Spleen (tissue), 11 donors: Measurements from ENCODE around the gene MGAT5. TPM values are rescaled to one million over a fixed set of nuclear protein-coding genes. Genes with fewer than 3 reads are reported as not detected.

ENCODE experiments used
- DNase-seq: peaks from one replicate; pipeline ENCODE4 v3.0.0-alpha.2; 2020
- H3K27ac ChIP-seq, 8 donors: fragments of 200-600 bp; sonication (generic) in 7 of 8; 1 replicate in 4 of 8; 2 replicates in 4 of 8; pipeline versions ENCODE4 v1.5.0 to v1.8.0; 2016 to 2021; ENCODE audit warnings: inconsistent platforms in 4 of 8, mild to moderate bottlenecking in 4 of 8, moderate library complexity in 1 of 8
- H3K27me3 ChIP-seq, 7 donors: fragments of 200-600 bp; sonication (generic) in 6 of 7; replicated peaks in 1 of 7; 1 replicate in 4 of 7; 2 replicates in 3 of 7; pipeline versions ENCODE4 v1.5.0 to v1.8.0; 2016 to 2021; ENCODE audit warnings: inconsistent platforms in 3 of 7, mild to moderate bottlenecking in 1 of 7
- H3K36me3 ChIP-seq, 6 donors: fragments of 200-600 bp; sonication (generic) in 5 of 6; 1 replicate in 4 of 6; 2 replicates in 2 of 6; pipeline versions ENCODE4 v1.5.0 to v1.8.0; 2016 to 2021; ENCODE audit warnings: inconsistent platforms in 2 of 6
- H3K4me1 ChIP-seq, 6 donors: fragments of 200-600 bp; sonication (generic) in 5 of 6; 1 replicate in 3 of 6; 2 replicates in 3 of 6; pipeline versions ENCODE4 v1.5.0 to v1.8.0; 2016 to 2021; ENCODE audit warnings: inconsistent platforms in 3 of 6
- H3K4me3 ChIP-seq, 8 donors: fragments of 200-600 bp; sonication (generic) in 7 of 8; 1 replicate in 4 of 8; 2 replicates in 4 of 8; pipeline versions ENCODE4 v1.5.0 to v1.8.0; 2016 to 2021; ENCODE audit warnings: inconsistent platforms in 4 of 8, mild to moderate bottlenecking in 4 of 8, moderate library complexity in 2 of 8
- H3K9me3 ChIP-seq, 8 donors: fragments of 200-600 bp; sonication (generic) in 7 of 8; 1 replicate in 4 of 8; 2 replicates in 4 of 8; pipeline versions ENCODE4 v1.5.0 to v1.8.0; 2016 to 2021; ENCODE audit warnings: inconsistent platforms in 4 of 8
- POLR2A ChIP-seq, 3 donors: fragments of 450-650 bp; IDR thresholded peaks; one replicate each; pipeline ENCODE4 v1.5.1; 2017; ENCODE audit warnings: antibody characterized with exemption in 3 of 3, mild to moderate bottlenecking in 1 of 3
- POLR2AphosphoS5 ChIP-seq, 3 donors: sonication (generic); formaldehyde crosslinking; IDR thresholded peaks; one replicate each; pipeline ENCODE4 v1.5.1; 2017; ENCODE audit warnings: antibody characterized with exemption in 3 of 3
- WGBS, 5 donors: extraction: QIAGEN DNeasy Blood & Tissue Kit in 3 of 5; methylation state at CpG; one replicate each; pipeline versions ENCODE4 v1.1.5 to v1.1.7; 2013 to 2018; 5-methylcytosine and 5-hydroxymethylcytosine counted together
- intact Hi-C: fragments of 100-400 bp; cut with DNase I; formaldehyde crosslinking; loops from one replicate; pipeline ENCODE4 v1.15.0; 2023; ENCODE audit warnings: low total_unique reads
- polyA plus RNA-seq, 3 donors: library from polyadenylated mRNA; stranded (reverse); fragments of 200-250 nt; gene quantifications; one replicate each; pipeline ENCODE4 v1.2.1, GENCODE V29; 2013
- total RNA-seq, 7 donors: library from RNA; depleted of rRNA in 3 of 7; stranded (reverse); fragments of >200 nt in 3 of 7; fragmentation: NEBNext Ultra II Directional in 4 of 7; extraction: Animal tissue kit (Norgen Biotek cat#: 25700) in 4 of 7; gene quantifications; one replicate each; pipeline versions ENCODE4 v1.1.0 to v1.2.1, GENCODE V29; 2016 to 2021
- TF ChIP-seq, protein P1 (sequence below), 11 experiments: fragments of 200-600 bp in 7 of 11; fragments of 450-650 bp in 4 of 11; sonication (generic) in 4 of 11; IDR thresholded peaks in 8 of 11; conservative IDR thresholded peaks in 3 of 11; 1 replicate in 7 of 11; 2 replicates in 4 of 11; pipeline versions ENCODE4 v1.4.0 to v1.8.0; 2016 to 2021; ENCODE audit warnings: antibody characterized with exemption in 11 of 11, inconsistent platforms in 4 of 11, mild to moderate bottlenecking in 1 of 11
- donor health status: healthy with polysubstance abuse.
- donor health status: DM: no; HTN: no; CAD: no; lungs with moderate emphysema.
- donor health status: DM: no; HTN: no; CAD: no.
- donor health status: Bipolar disorder and iron deficiency.
- donor health status: healthy.
- donor health status: DM: no; HTN: no; CAD: no.
- donor health status: DM: yes; HTN: yes; CAD: no.

Gene MGAT5
- total and polyA plus RNA-seq, 10 donors: 11.2 to 110 (median 91.9) TPM

DNA sequence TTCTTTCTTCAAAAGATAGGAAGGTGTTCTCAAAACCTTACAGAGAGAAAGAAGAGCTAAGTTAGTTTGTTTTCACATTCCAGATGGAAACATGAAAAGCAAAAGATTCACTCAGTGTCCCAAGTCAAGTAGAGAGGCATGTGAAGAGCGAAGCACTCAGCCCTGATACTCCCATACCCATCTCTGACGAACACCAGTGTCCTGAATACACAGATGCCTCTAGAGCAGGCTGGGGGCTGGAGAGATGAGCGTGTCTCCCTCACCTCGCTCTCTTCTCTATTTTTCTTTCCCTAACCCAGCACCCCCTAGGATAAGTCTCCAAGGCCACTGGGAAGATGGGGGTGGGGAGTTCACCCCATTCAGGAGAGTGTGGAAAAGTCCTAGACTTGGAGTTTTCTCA is 237.2 kb downstream of the MGAT5 start:
- no peaks in the 10 kb centered on the region for H3K27me3 ChIP-seq
- 78 to 85% (median 81%) methylated on average over 4 of the region's 4 CpGs for WGBS, 5 donors
- no peak for DNase-seq

GRCh38 chr2:134491771-134492441 is 238.0 kb downstream of the MGAT5 start:
- TF ChIP-seq POLR2AphosphoS5 (IDR thresholded peaks at IDR 0.05) (no peak), POLR2A (IDR thresholded peaks at IDR 0.05) (no peak)
- Histone ChIP-seq H3K4me3 (no peak overlapping the region), H3K36me3 (no peaks in the 10 kb centered on the region), H3K27me3 (no peaks in the 10 kb centered on the region), H3K27ac (no peak overlapping the region), H3K9me3 (no peaks in the 10 kb centered on the region), H3K4me1 (no peaks in the 10 kb centered on the region)
- WGBS, 5 donors: 58 to 71% (median 70%) methylated on average over 9 of the region's 9 CpGs
- no peak for DNase-seq
- intact Hi-C loops: no loop called here

More for the DNA sequence above, 237.2 kb downstream of the MGAT5 start:
- Histone ChIP-seq H3K9me3 (no peaks in the 10 kb centered on the region), H3K4me1 (no peaks in the 10 kb centered on the region), H3K36me3 (no peaks in the 10 kb centered on the region), H3K27ac (no peak overlapping the region), H3K4me3 (no peak overlapping the region)
- intact Hi-C loops: no loop called here
- no peak for TF ChIP-seq POLR2AphosphoS5 (IDR thresholded peaks at IDR 0.05)
- TF ChIP-seq POLR2A (IDR thresholded peaks at IDR 0.05): no peak
- TF ChIP-seq, protein P1, sequence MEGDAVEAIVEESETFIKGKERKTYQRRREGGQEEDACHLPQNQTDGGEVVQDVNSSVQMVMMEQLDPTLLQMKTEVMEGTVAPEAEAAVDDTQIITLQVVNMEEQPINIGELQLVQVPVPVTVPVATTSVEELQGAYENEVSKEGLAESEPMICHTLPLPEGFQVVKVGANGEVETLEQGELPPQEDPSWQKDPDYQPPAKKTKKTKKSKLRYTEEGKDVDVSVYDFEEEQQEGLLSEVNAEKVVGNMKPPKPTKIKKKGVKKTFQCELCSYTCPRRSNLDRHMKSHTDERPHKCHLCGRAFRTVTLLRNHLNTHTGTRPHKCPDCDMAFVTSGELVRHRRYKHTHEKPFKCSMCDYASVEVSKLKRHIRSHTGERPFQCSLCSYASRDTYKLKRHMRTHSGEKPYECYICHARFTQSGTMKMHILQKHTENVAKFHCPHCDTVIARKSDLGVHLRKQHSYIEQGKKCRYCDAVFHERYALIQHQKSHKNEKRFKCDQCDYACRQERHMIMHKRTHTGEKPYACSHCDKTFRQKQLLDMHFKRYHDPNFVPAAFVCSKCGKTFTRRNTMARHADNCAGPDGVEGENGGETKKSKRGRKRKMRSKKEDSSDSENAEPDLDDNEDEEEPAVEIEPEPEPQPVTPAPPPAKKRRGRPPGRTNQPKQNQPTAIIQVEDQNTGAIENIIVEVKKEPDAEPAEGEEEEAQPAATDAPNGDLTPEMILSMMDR (IDR thresholded peaks at IDR 0.05 in 8 of 11, conservative IDR thresholded peaks at IDR 0.05 in 3 of 11): no peak

DNA sequence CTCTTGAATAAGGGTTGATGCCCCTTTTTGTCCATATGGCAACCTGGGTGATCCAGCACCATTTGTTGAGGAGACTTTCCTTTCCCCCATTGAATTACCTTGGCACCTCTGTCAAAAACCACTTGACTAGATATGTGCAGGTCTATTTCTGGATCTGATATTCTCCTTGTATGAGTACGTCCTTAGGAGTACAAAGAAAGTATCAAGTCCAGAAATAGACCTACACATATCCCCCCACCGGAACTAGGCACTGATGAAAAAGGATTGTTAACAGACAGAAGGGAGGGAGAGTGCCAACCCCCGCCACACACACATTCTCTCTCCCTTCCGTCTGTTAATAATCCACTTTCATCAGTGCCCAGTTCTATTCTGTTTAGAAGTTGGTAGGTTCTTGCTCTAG is 239.9 kb downstream of the MGAT5 start:
- H3K4me1 ChIP-seq: no peaks in the 10 kb centered on the region
- no peaks in the 10 kb centered on the region for H3K9me3 ChIP-seq
- WGBS, 5 donors: 80 to 94% (median 88%) methylated on average over 4 of the region's 4 CpGs
- H3K4me3 ChIP-seq: no peak overlapping the region
- H3K27me3 ChIP-seq: no peaks in the 10 kb centered on the region
- no peak for DNase-seq
- no peaks in the 10 kb centered on the region for H3K36me3 ChIP-seq
- TF ChIP-seq, protein P1 (IDR thresholded peaks at IDR 0.05 in 8 of 11, conservative IDR thresholded peaks at IDR 0.05 in 3 of 11): no peak
- no peak for TF ChIP-seq POLR2AphosphoS5 (IDR thresholded peaks at IDR 0.05)
- TF ChIP-seq POLR2A (IDR thresholded peaks at IDR 0.05): no peak
- no peak overlapping the region for H3K27ac ChIP-seq
- intact Hi-C loops: no loop called here

GRCh38 chr2:134498654-134499053 is 244.8 kb downstream of the MGAT5 start:
- 79 to 93% (median 83%) methylated on average over 4 to 7 of the region's 7 CpGs for WGBS, 5 donors
- Histone ChIP-seq H3K27me3 (no peaks in the 10 kb centered on the region), H3K4me3 (no peak overlapping the region), H3K9me3 (no peaks in the 10 kb centered on the region), H3K4me1 (no peaks in the 10 kb centered on the region), H3K36me3 (no peaks in the 10 kb centered on the region), H3K27ac (no peak overlapping the region)
- no peak for DNase-seq
- intact Hi-C loops: no loop called here
- TF ChIP-seq POLR2A (IDR thresholded peaks at IDR 0.05): no peak
- TF ChIP-seq, protein P1 (IDR thresholded peaks at IDR 0.05 in 8 of 11, conservative IDR thresholded peaks at IDR 0.05 in 3 of 11): no peak
- TF ChIP-seq POLR2AphosphoS5 (IDR thresholded peaks at IDR 0.05): no peak
